HG03432 (cell line): ENCODE data around the gene COL16A1.

ENCODE experiments used
- ATAC-seq: cut with Tn5 transposase; IDR thresholded peaks from one replicate; pipeline ENCODE4 v1.9.1; 2021; ENCODE audit warnings: mild to moderate bottlenecking, moderate library complexity; ENCODE audit not compliant: unreplicated experiment

Gene COL16A1

GRCh38 chr1:31703431-31704270 lies at the start of gene COL16A1:
TSS of gene COL16A1 (minus strand) at chr1:31704017. CDS start at chr1:31702193, 1,824 bp downstream.
- no peak for ATAC-seq

GRCh38 chr1:31752952-31753475 lies 49.2 kb upstream of the COL16A1 start:
- no peak for ATAC-seq

GRCh38 chr1:31752258-31752657 lies 48.4 kb upstream of the COL16A1 start:
- no peak for ATAC-seq

GRCh38 chr1:31751822-31752241 lies 48.0 kb upstream of the COL16A1 start:
- no peak for ATAC-seq

- no peak for ATAC-seq
These were observed 47.2 kb upstream of the COL16A1 start for GRCh38 chr1:31750858-31751510.

- ATAC-seq, result no peak
These were observed 46.2 kb upstream of the COL16A1 start for GRCh38 chr1:31749785-31750735.

GRCh38 chr1:31748365-31748764 lies 44.5 kb upstream of the COL16A1 start:
- no peak for ATAC-seq

GRCh38 chr1:31747304-31747703 lies 43.5 kb upstream of the COL16A1 start:
- ATAC-seq, result no peak

- ATAC-seq, result no peak
These were observed 42.9 kb upstream of the COL16A1 start for GRCh38 chr1:31746687-31747086.

GRCh38 chr1:31745946-31746670 lies 42.3 kb upstream of the COL16A1 start:
- ATAC-seq, result no peak

- ATAC-seq, result no peak
These were observed 41.5 kb upstream of the COL16A1 start for GRCh38 chr1:31745096-31745945.

GRCh38 chr1:31744165-31744888 lies 40.5 kb upstream of the COL16A1 start:
- ATAC-seq, result no peak

- no peak for ATAC-seq
These were observed 38.8 kb upstream of the COL16A1 start for GRCh38 chr1:31742462-31743212.

- no peak for ATAC-seq
These were observed 35.5 kb upstream of the COL16A1 start for GRCh38 chr1:31739346-31739745.

- ATAC-seq, result no peak
These were observed 32.9 kb upstream of the COL16A1 start for GRCh38 chr1:31736675-31737074.

GRCh38 chr1:31735571-31735970 lies 31.8 kb upstream of the COL16A1 start:
- no peak for ATAC-seq

- no peak for ATAC-seq
These were observed 30.8 kb upstream of the COL16A1 start for GRCh38 chr1:31734582-31735107.
